Measurements from ENCODE around the gene WDR3.

The WDR3 gene

GRCh38 chr1:117930173-117930447 is 571 bp downstream of the WDR3 start:
- Histone ChIP-seq H3K4me1 (peaks cover 26 to 56% (median 44%) of the 10 kb centered on the region in 10 experiments), H3K27me3 (no peaks in the 10 kb centered on the region), H3K27ac (peak overlapping the region; percentile 29 to 83 (median 74); a peak in 21 of 22 replicates), H3K4me2 (peak overlapping the region; percentile 80 to 96 (median 90)), H3K9me3 (replicated peaks in 1 of 11) (no peaks in the 10 kb centered on the region), H3K9ac (peak overlapping the region; percentile 72 to 87 (median 82)), H4K20me1 (peaks cover 19 to 80% (median 43%) of the 10 kb centered on the region in 11 experiments; a peak in 20 of 22 replicates), H3K4me3 (peak overlapping the region; percentile 82 to 97 (median 89)), H3K36me3 (peaks cover 12 to 35% (median 27%) of the 10 kb centered on the region in 11 experiments)
- no peak for TF ChIP-seq Cebpa-rat (IDR thresholded peaks at IDR 0.05)

GRCh38 chr1:117930484-117930883 is 945 bp downstream of the WDR3 start:
- Histone ChIP-seq H3K9ac (peak overlapping the region; percentile 72 to 87 (median 82)), H3K27ac (peak overlapping the region; percentile 29 to 83 (median 74); a peak in 19 of 22 replicates), H3K27me3 (no peaks in the 10 kb centered on the region), H3K4me1 (peaks cover 26 to 52% (median 44%) of the 10 kb centered on the region in 10 experiments), H3K4me3 (peak overlapping the region; percentile 82 to 97 (median 89)), H4K20me1 (peaks cover 19 to 76% (median 43%) of the 10 kb centered on the region in 11 experiments; a peak in 20 of 22 replicates), H3K36me3 (peaks cover 12 to 38% (median 27%) of the 10 kb centered on the region in 11 experiments), H3K4me2 (peak overlapping the region; percentile 80 to 96 (median 90)), H3K9me3 (replicated peaks in 1 of 11) (no peaks in the 10 kb centered on the region)
- no peak for TF ChIP-seq Cebpa-rat (IDR thresholded peaks at IDR 0.05)

- H3K4me3 ChIP-seq = no peak overlapping the region
- peaks cover 26 to 47% (median 38%) of the 10 kb centered on the region in 10 experiments for H3K4me1 ChIP-seq
- peak overlapping the region in 10 of 11 experiments; percentile 80 to 93 (median 90); a peak in 18 of 22 replicates for H3K4me2 ChIP-seq
- no peak for TF ChIP-seq Cebpa-rat (IDR thresholded peaks at IDR 0.05)
- H3K9me3 ChIP-seq (replicated peaks in 1 of 11) = no peaks in the 10 kb centered on the region
- peaks cover 25 to 58% (median 41%) of the 10 kb centered on the region in 11 experiments for H3K36me3 ChIP-seq
- peaks cover 9 to 73% (median 52%) of the 10 kb centered on the region in 11 experiments; a peak in 19 of 22 replicates for H4K20me1 ChIP-seq
- no peak overlapping the region for H3K9ac ChIP-seq
- no peak overlapping the region for H3K27ac ChIP-seq
- no peaks in the 10 kb centered on the region for H3K27me3 ChIP-seq
Observed at GRCh38 chr1:117932576-117932975, 3.0 kb downstream of the WDR3 start.

- H3K4me3 ChIP-seq = no peak overlapping the region
- H4K20me1 ChIP-seq = peaks cover 0 to 75% (median 46%) of the 10 kb centered on the region in 11 experiments; a peak in 18 of 22 replicates
- H3K4me1 ChIP-seq = peaks cover 18 to 35% (median 28%) of the 10 kb centered on the region in 10 experiments
- no peak overlapping the region for H3K9ac ChIP-seq
- H3K36me3 ChIP-seq = peaks cover 37 to 70% (median 53%) of the 10 kb centered on the region in 11 experiments
- no peak overlapping the region for H3K27ac ChIP-seq
- TF ChIP-seq Cebpa-rat (IDR thresholded peaks at IDR 0.05) = no peak
- H3K9me3 ChIP-seq (replicated peaks in 1 of 11) = no peaks in the 10 kb centered on the region
- H3K27me3 ChIP-seq = no peaks in the 10 kb centered on the region
- H3K4me2 ChIP-seq = peak overlapping the region in 3 of 11 experiments; percentile 13 to 23 (median 19); a peak in 2 of 22 replicates
Observed at GRCh38 chr1:117933769-117934168, 4.2 kb downstream of the WDR3 start.

GRCh38 chr1:117942293-117942692 is 12.8 kb downstream of the WDR3 start:
- H3K4me2 ChIP-seq = no peak overlapping the region
- peaks cover 99 to 100% (median 100%) of the 10 kb centered on the region in 11 experiments for H3K36me3 ChIP-seq
- no peaks in the 10 kb centered on the region for H3K27me3 ChIP-seq
- no peaks in the 10 kb centered on the region for H3K4me1 ChIP-seq
- H3K4me3 ChIP-seq = no peak overlapping the region
- no peaks in the 10 kb centered on the region for H3K9me3 ChIP-seq (replicated peaks in 1 of 11)
- H4K20me1 ChIP-seq = peaks cover 0 to 32% (median 7%) of the 10 kb centered on the region in 11 experiments; a peak in 7 of 22 replicates
- no peak overlapping the region for H3K9ac ChIP-seq
- no peak overlapping the region for H3K27ac ChIP-seq
- no peak for TF ChIP-seq Cebpa-rat (IDR thresholded peaks at IDR 0.05)

GRCh38 chr1:117952386-117952785 is 22.8 kb downstream of the WDR3 start:
- TF ChIP-seq Cebpa-rat (IDR thresholded peaks at IDR 0.05) = no peak
- Histone ChIP-seq H3K27me3 (no peaks in the 10 kb centered on the region), H3K9me3 (replicated peaks in 1 of 11) (no peaks in the 10 kb centered on the region), H3K36me3 (peaks cover 94 to 100% (median 99%) of the 10 kb centered on the region in 11 experiments), H3K4me1 (no peaks in the 10 kb centered on the region), H3K4me3 (no peak overlapping the region), H4K20me1 (peaks cover 0 to 15% (median 0%) of the 10 kb centered on the region in 11 experiments; a peak in 2 of 22 replicates), H3K27ac (no peak overlapping the region), H3K9ac (no peak overlapping the region), H3K4me2 (no peak overlapping the region)

- Histone ChIP-seq H3K36me3 (peaks cover 79 to 100% (median 94%) of the 10 kb centered on the region in 11 experiments), H3K4me1 (no peaks in the 10 kb centered on the region), H3K4me3 (no peak overlapping the region), H3K27me3 (no peaks in the 10 kb centered on the region), H3K4me2 (no peak overlapping the region), H3K27ac (no peak overlapping the region), H3K9ac (no peak overlapping the region), H4K20me1 (0 out of 22 replicates have a peak, but pooled peaks cover 0 to 6% (median 0%) of the 10 kb centered on the region in 11 experiments), H3K9me3 (replicated peaks in 1 of 11) (no peaks in the 10 kb centered on the region)
- TF ChIP-seq Cebpa-rat (IDR thresholded peaks at IDR 0.05) = no peak
Observed at GRCh38 chr1:117959364-117959763, 29.8 kb downstream of the WDR3 start.

GRCh38 chr1:117964290-117965038 is 34.9 kb downstream of the WDR3 start:
- H3K4me3 ChIP-seq = no peak overlapping the region
- H3K9me3 ChIP-seq (replicated peaks in 1 of 11) = no peaks in the 10 kb centered on the region
- H3K36me3 ChIP-seq = peaks cover 28 to 63% (median 45%) of the 10 kb centered on the region in 11 experiments
- no peak for TF ChIP-seq Cebpa-rat (IDR thresholded peaks at IDR 0.05)
- H3K27me3 ChIP-seq = no peaks in the 10 kb centered on the region
- no peak overlapping the region for H3K4me2 ChIP-seq
- H3K4me1 ChIP-seq = no peaks in the 10 kb centered on the region
- no peak overlapping the region for H3K27ac ChIP-seq
- no peaks in the 10 kb centered on the region for H4K20me1 ChIP-seq
- H3K9ac ChIP-seq = no peak overlapping the region

- TF ChIP-seq Cebpa-rat (IDR thresholded peaks at IDR 0.05) = no peak
- Histone ChIP-seq H3K4me3 (no peak overlapping the region), H3K9me3 (replicated peaks in 1 of 11) (no peaks in the 10 kb centered on the region)
Observed at GRCh38 chr1:117967477-117967876, 37.9 kb downstream of the WDR3 start.

More at GRCh38 chr1:117967477-117967876, 37.9 kb downstream of the WDR3 start:
- Histone ChIP-seq H3K4me2 (no peak overlapping the region), H3K4me1 (no peaks in the 10 kb centered on the region), H3K9ac (no peak overlapping the region), H3K36me3 (peaks cover 4 to 32% (median 15%) of the 10 kb centered on the region in 11 experiments; a peak in 15 of 22 replicates), H3K27me3 (no peaks in the 10 kb centered on the region), H4K20me1 (no peaks in the 10 kb centered on the region), H3K27ac (no peak overlapping the region)

Data from BLaER1 treated with 17β-estradiol and CSF1 and Interleukin-3, amounts not matched to agents 10 nM and 100 nM (cell line).